ENCODE data around the gene TOP1.

TOP1 gene

DNA sequence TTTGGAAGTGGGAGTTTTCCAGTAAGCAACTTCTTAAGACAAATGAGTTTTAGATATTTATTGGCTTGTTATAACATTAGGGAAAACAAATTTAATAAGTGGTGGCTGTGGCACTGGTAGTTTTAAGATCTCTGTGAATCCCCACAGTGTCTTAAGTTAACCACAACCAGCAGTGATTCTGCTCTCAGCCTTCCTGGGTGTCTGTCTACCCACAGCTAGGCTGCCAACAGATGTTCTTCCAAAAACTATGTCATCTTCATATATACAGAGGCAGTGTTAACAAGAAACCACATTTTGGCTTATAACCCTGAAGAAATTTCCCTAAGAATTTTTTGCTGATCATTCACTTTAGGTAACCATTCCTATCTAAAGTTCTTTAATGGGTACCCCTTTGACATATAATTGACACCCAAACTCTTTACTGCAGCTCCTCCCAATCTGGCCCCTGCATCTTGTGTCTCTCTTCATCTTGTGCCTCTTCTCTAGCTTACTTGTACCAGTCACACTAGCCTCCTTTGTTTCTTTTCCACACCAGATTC lies 52.7 kb downstream of the TOP1 start:
- Histone ChIP-seq H3K9me3 (replicated peaks; ENCODE audit: insufficient read depth, low read length) (no peaks in the 10 kb centered on the region), H3K27ac (ENCODE audit: low read length) (no peak overlapping the region), H4K20me1 (ENCODE audit: insufficient read depth, low read length) (peaks cover 6% of the 10 kb centered on the region; the same call in 1 of the 2 replicates), H3K27me3 (replicated peaks; ENCODE audit: insufficient read depth, low read length) (no peaks in the 10 kb centered on the region), H3K79me2 (ENCODE audit: low read length) (peaks cover 40% of the 10 kb centered on the region), H3K9ac (ENCODE audit: low read length) (no peak overlapping the region), H2AFZ (ENCODE audit: low read length) (no peak overlapping the region), H3K36me3 (replicated peaks; ENCODE audit: insufficient read depth, low read length) (peaks cover 10% of the 10 kb centered on the region; the same call in 1 of the 2 replicates), H3K4me3 (ENCODE audit: low read length) (no peak overlapping the region), H3K9me2 (replicated peaks; ENCODE audit: insufficient read depth, low read length) (no peaks in the 10 kb centered on the region), H3K4me1 (ENCODE audit: low read length) (peaks cover 18% of the 10 kb centered on the region), H3K4me2 (ENCODE audit: low read depth, low read length) (no peak overlapping the region), H3F3A (ENCODE audit: insufficient read depth, low read length) (peaks cover 18% of the 10 kb centered on the region)
- TF ChIP-seq EZH2phosphoT487 (IDR thresholded peaks at IDR 0.05; ENCODE audit: low read length) (no peak), EZH2 (optimal IDR thresholded peaks at IDR 0.05; ENCODE audit: low read depth, low read length) (no peak)
- TF ChIP-seq, protein P1, sequence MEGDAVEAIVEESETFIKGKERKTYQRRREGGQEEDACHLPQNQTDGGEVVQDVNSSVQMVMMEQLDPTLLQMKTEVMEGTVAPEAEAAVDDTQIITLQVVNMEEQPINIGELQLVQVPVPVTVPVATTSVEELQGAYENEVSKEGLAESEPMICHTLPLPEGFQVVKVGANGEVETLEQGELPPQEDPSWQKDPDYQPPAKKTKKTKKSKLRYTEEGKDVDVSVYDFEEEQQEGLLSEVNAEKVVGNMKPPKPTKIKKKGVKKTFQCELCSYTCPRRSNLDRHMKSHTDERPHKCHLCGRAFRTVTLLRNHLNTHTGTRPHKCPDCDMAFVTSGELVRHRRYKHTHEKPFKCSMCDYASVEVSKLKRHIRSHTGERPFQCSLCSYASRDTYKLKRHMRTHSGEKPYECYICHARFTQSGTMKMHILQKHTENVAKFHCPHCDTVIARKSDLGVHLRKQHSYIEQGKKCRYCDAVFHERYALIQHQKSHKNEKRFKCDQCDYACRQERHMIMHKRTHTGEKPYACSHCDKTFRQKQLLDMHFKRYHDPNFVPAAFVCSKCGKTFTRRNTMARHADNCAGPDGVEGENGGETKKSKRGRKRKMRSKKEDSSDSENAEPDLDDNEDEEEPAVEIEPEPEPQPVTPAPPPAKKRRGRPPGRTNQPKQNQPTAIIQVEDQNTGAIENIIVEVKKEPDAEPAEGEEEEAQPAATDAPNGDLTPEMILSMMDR (IDR thresholded peaks at IDR 0.05; ENCODE audit: low read length), result no peak
- DNase-seq, result no peak

GRCh38 chr20:41082306-41082705 lies 53.7 kb downstream of the TOP1 start:
- H3K4me1 ChIP-seq (ENCODE audit: low read length), result peaks cover 16% of the 10 kb centered on the region
- no peaks in the 10 kb centered on the region for H3K27me3 ChIP-seq (replicated peaks; ENCODE audit: insufficient read depth, low read length)
- H4K20me1 ChIP-seq (ENCODE audit: insufficient read depth, low read length), result peaks cover 6% of the 10 kb centered on the region; the same call in 1 of the 2 replicates
- H3K4me2 ChIP-seq (ENCODE audit: low read depth, low read length), result no peak overlapping the region
- no peak overlapping the region for H3K9ac ChIP-seq (ENCODE audit: low read length)
- no peak for DNase-seq
- peaks cover 10% of the 10 kb centered on the region; the same call in 1 of the 2 replicates for H3K36me3 ChIP-seq (replicated peaks; ENCODE audit: insufficient read depth, low read length)
- peaks cover 31% of the 10 kb centered on the region for H3K79me2 ChIP-seq (ENCODE audit: low read length)
- H2AFZ ChIP-seq (ENCODE audit: low read length), result no peak overlapping the region
- peaks cover 9% of the 10 kb centered on the region for H3F3A ChIP-seq (ENCODE audit: insufficient read depth, low read length)
- TF ChIP-seq, protein P1 (IDR thresholded peaks at IDR 0.05; ENCODE audit: low read length), result no peak
- no peaks in the 10 kb centered on the region for H3K9me3 ChIP-seq (replicated peaks; ENCODE audit: insufficient read depth, low read length)
- H3K4me3 ChIP-seq (ENCODE audit: low read length), result no peak overlapping the region
- no peaks in the 10 kb centered on the region for H3K9me2 ChIP-seq (replicated peaks; ENCODE audit: insufficient read depth, low read length)
- no peak overlapping the region for H3K27ac ChIP-seq (ENCODE audit: low read length)

DNA sequence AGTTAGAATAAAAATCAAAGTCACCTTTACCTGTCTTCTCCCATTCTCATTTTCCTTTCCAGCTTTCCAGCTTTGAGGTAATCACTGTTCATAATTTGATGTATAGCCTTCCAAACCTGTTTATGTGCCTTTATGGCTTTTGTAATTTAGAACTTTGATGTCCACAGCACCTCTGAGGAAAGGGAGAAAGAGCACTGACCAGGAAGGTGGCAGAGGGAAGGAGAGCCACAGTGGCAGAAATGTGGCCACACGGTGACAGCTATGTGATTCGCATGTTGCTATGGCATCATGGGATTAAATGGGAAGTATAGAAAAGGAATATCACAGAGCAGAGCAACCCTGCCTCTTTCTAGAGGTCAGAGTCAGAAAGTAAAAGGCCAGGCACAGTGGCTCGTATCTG lies 57.0 kb downstream of the TOP1 start:
- Histone ChIP-seq H3K9ac (ENCODE audit: low read length) (no peak overlapping the region), H2AFZ (ENCODE audit: low read length) (no peak overlapping the region), H3K4me2 (ENCODE audit: low read depth, low read length) (no peak overlapping the region), H3K36me3 (replicated peaks; ENCODE audit: insufficient read depth, low read length) (peaks cover 10% of the 10 kb centered on the region; the same call in 1 of the 2 replicates), H3K4me1 (ENCODE audit: low read length) (peaks cover 5% of the 10 kb centered on the region; the same call in 1 of the 2 replicates), H4K20me1 (ENCODE audit: insufficient read depth, low read length) (peaks cover 3% of the 10 kb centered on the region; the same call in 1 of the 2 replicates), H3K79me2 (ENCODE audit: low read length) (0 out of 2 replicates have a peak, but pooled peaks cover 4% of the 10 kb centered on the region), H3K27ac (ENCODE audit: low read length) (no peak overlapping the region), H3K9me2 (replicated peaks; ENCODE audit: insufficient read depth, low read length) (no peaks in the 10 kb centered on the region), H3K9me3 (replicated peaks; ENCODE audit: insufficient read depth, low read length) (no peaks in the 10 kb centered on the region), H3K27me3 (replicated peaks; ENCODE audit: insufficient read depth, low read length) (no peaks in the 10 kb centered on the region), H3K4me3 (ENCODE audit: low read length) (no peak overlapping the region), H3F3A (ENCODE audit: insufficient read depth, low read length) (no peaks in the 10 kb centered on the region)
- TF ChIP-seq EZH2 (optimal IDR thresholded peaks at IDR 0.05; ENCODE audit: low read depth, low read length) (no peak), EZH2phosphoT487 (IDR thresholded peaks at IDR 0.05; ENCODE audit: low read length) (no peak)
- TF ChIP-seq, protein P1 (IDR thresholded peaks at IDR 0.05; ENCODE audit: low read length), result no peak
- DNase-seq, result no peak
